Activated CD8-positive, alpha-beta T cell treated with anti-CD3 and anti-CD28 coated beads for 36 hours (primary cell): ENCODE results near the gene TASL. TPM values are rescaled to one million over a fixed set of nuclear protein-coding genes. Genes with fewer than 3 reads are reported as not detected.

Experiments used
- ATAC-seq: fragments of 200-7000 bp; cut with Tn5 transposase; one replicate; pipeline ENCODE4 v1.10.0; 2021; ENCODE audit warnings: mild to moderate bottlenecking, moderate library complexity
- CTCF ChIA-PET: fragments of 350-600 bp; sonication (Branson Sonifier 250); formaldehyde crosslinking; loops from one replicate; lab custom pipeline; 2021; ENCODE audit warnings: antibody characterized with exemption; lab: Charles Lee
- POLR2A ChIA-PET: fragments of 350-600 bp; sonication (Branson Sonifier 250); formaldehyde crosslinking; loops from one replicate; lab custom pipeline; 2021; ENCODE audit warnings: antibody characterized with exemption; lab: Charles Lee
- DNase-seq: peaks from one replicate; pipeline ENCODE4 v3.0.0-alpha.2; 2020
- H3K27ac Mint-ChIP-seq: one replicate; pipeline ENCODE4 v1.8.0; 2021; ENCODE audit warnings: mild to moderate bottlenecking, mixed read lengths
- H3K27me3 Mint-ChIP-seq: one replicate; pipeline ENCODE4 v1.8.0; 2021; ENCODE audit warnings: mixed read lengths
- H3K36me3 Mint-ChIP-seq: one replicate; pipeline ENCODE4 v1.8.0; 2021; ENCODE audit warnings: low read depth, mixed read lengths
- H3K4me1 Mint-ChIP-seq: one replicate; pipeline ENCODE4 v1.8.0; 2021; ENCODE audit warnings: low read depth, mixed read lengths
- H3K4me3 Mint-ChIP-seq: one replicate; pipeline ENCODE4 v1.8.0; 2021; ENCODE audit warnings: mild to moderate bottlenecking, moderate library complexity, mixed read lengths
- H3K9me3 Mint-ChIP-seq: one replicate; pipeline ENCODE4 v1.8.0; 2021; ENCODE audit warnings: mixed read lengths
- CTCF ChIP-seq: fragments of 200-600 bp; IDR thresholded peaks from one replicate; pipeline ENCODE4 v1.8.0; 2022; ENCODE audit warnings: antibody characterized with exemption, mild to moderate bottlenecking
- intact Hi-C: fragments of 100-400 bp; cut with micrococcal nuclease; formaldehyde crosslinking; loops from one replicate; pipeline ENCODE4 v1.10.0; 2022
- total RNA-seq, 2 experiments: library from RNA; stranded (reverse); gene quantifications; one replicate each; pipeline ENCODE4 v1.2.3, GENCODE V29; 2021

TASL gene
- total RNA-seq, 2 experiments from 2014 or later: 1.7 TPM

- no peak overlapping the region for H3K27ac Mint-ChIP-seq
- no peaks in the 10 kb centered on the region for H3K27me3 Mint-ChIP-seq
- ChIA-PET POLR2A (no interaction called here), CTCF (no interaction called here)
- no peak for TF ChIP-seq CTCF
- DNase-seq (no peak), ATAC-seq (no peak)
- no peak overlapping the region for H3K4me3 Mint-ChIP-seq
- no peaks in the 10 kb centered on the region for H3K4me1 Mint-ChIP-seq
- no peaks in the 10 kb centered on the region for H3K9me3 Mint-ChIP-seq
- intact Hi-C loops: no loop called here
- no peaks in the 10 kb centered on the region for H3K36me3 Mint-ChIP-seq
These were observed 39.3 kb downstream of the TASL start for GRCh38 chrX:30538271-30538670.

- no peak for DNase-seq
- H3K9me3 Mint-ChIP-seq: no peaks in the 10 kb centered on the region
- no peak overlapping the region for H3K27ac Mint-ChIP-seq
- H3K27me3 Mint-ChIP-seq: no peaks in the 10 kb centered on the region
- H3K4me1 Mint-ChIP-seq: no peaks in the 10 kb centered on the region
- ChIA-PET POLR2A (no interaction called here), CTCF (no interaction called here)
- ATAC-seq: no peak
- TF ChIP-seq CTCF: no peak
- H3K36me3 Mint-ChIP-seq: no peaks in the 10 kb centered on the region
- no peak overlapping the region for H3K4me3 Mint-ChIP-seq
- intact Hi-C loops: no loop called here
These were observed 43.7 kb downstream of the TASL start for GRCh38 chrX:30533835-30534234.

DNA sequence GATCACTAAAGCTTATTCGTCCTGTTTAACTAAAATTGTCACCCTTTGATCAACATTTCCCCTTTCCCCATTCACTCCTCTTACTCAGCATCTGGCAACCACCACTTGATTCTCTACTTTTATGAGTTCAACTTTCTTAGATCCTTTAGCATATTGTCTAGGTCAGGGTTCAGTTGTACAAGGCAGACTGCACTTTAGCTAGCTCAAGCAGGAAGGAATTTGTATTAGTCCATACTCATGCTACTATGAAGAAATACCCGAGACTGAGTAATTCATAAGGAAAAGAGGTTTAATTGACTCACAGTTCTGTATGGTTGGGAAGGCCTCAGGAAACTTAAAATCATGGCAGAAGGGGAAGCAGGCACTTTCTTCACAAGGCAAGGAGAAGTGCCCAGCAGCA lies 44.3 kb downstream of the TASL start:
- Mint-ChIP-seq H3K4me1 (no peaks in the 10 kb centered on the region), H3K27ac (no peak overlapping the region), H3K4me3 (no peak overlapping the region), H3K36me3 (no peaks in the 10 kb centered on the region), H3K9me3 (no peaks in the 10 kb centered on the region), H3K27me3 (no peaks in the 10 kb centered on the region)
- no peak for TF ChIP-seq CTCF
- ChIA-PET CTCF (no interaction called here), POLR2A (no interaction called here)
- ATAC-seq (no peak), DNase-seq (no peak)
- intact Hi-C loops: no loop called here

DNA sequence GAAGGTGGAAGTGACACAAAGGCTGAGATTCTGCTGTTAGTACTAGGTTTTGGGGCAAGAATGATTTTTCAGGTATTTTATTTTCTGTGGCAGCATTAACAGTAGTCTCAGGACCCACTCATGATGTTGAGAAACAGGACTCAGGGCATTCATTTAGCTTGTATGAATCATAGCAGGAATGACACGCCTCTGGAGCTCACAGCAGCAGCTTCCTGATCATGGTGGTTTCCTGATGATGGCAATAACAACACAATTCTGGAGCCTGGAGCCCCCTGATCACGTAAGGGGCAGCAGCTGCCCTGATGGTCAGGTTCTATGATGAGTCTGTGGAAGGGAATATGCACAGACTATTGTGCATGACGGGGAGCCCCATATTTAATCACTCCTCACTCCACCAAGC lies 47.0 kb downstream of the TASL start:
- no peak overlapping the region for H3K27ac Mint-ChIP-seq
- TF ChIP-seq CTCF: no peak
- H3K4me3 Mint-ChIP-seq: no peak overlapping the region
- intact Hi-C loops: no loop called here
- H3K9me3 Mint-ChIP-seq: no peaks in the 10 kb centered on the region
- no peaks in the 10 kb centered on the region for H3K36me3 Mint-ChIP-seq
- H3K4me1 Mint-ChIP-seq: no peaks in the 10 kb centered on the region
- DNase-seq: no peak
- H3K27me3 Mint-ChIP-seq: no peaks in the 10 kb centered on the region
- ATAC-seq: no peak
- ChIA-PET POLR2A (no interaction called here), CTCF (no interaction called here)

DNA sequence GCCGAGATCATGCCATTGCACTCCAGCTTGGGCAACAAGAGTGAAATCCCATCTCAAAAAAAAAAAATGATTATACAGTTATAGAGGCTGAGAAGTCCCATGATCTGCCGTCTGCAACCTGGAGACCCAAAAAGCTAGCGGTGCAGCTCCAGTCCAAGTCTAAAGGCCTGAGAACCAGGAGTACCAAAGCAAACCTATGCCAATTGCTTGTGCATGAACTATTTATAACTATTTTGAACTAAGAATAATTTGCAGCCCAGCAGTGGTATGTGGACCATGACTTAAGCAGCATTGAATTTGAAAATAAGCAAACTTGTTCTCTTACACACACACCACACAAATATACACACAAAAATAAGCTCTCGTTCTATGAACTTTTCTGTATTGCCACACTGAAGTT lies 51.8 kb downstream of the TASL start:
- Mint-ChIP-seq H3K36me3 (no peaks in the 10 kb centered on the region), H3K9me3 (no peaks in the 10 kb centered on the region), H3K4me1 (no peaks in the 10 kb centered on the region), H3K27me3 (no peaks in the 10 kb centered on the region), H3K4me3 (no peak overlapping the region), H3K27ac (no peak overlapping the region)
- POLR2A ChIA-PET: interaction anchor here (0.5 kb wide), 1 partner anchor 37 kb away, joined by 3 read pairs; no protein-coding TSS in a partner anchor
- CTCF ChIA-PET: no interaction called here
- no peak for DNase-seq
- no peak for TF ChIP-seq CTCF
- intact Hi-C loops: no loop called here
- ATAC-seq: no peak
